NCI-H2081 treated with DMSO at 0.1 percent for 48 hours (cell line): Measurements from ENCODE around the gene STX10.

Source experiments
- DNase-seq: peaks from one replicate; lab custom pipeline; 2025; lab: John Stamatoyannopoulos, UW

Gene STX10

DNA sequence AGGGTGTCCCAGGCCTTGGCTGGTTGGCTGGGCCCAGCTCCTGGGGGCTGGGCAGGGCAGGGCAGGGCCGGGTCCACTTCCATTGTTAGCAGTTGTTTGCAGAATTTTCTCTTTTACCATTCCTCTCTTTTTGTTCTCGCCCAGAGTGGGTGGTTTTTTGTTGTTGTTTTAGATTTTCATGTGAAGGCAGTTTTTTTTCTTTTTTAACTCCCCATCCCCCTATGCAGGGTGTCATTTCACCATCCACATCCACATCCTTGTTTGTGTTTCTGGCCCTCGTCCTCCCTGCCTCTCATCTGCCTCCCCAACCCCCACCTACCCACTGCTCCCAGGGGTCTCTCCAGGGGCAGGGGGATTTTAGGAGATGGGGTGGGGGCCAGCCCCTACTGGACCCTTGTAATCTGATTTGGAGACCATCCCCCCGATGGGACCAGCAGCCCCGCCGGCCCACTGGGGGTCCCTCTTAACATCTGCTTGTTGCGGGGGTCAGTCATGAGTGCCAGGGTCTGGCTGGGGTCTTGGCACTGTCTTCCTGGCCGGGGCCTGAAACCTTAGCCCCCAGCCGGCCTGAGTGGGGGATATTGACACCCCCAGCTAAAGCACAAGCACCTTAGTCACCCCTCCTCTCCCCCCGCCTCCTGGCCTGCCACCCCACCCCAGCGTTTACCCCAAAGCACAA lies 10.4 kb downstream of the STX10 start:
- DNase-seq = no peak

GRCh38 chr19:13138916-13139198 lies 11.3 kb downstream of the STX10 start:
- no peak for DNase-seq

- no peak for DNase-seq
These were observed 11.8 kb downstream of the STX10 start for GRCh38 chr19:13138171-13138915.

DNA sequence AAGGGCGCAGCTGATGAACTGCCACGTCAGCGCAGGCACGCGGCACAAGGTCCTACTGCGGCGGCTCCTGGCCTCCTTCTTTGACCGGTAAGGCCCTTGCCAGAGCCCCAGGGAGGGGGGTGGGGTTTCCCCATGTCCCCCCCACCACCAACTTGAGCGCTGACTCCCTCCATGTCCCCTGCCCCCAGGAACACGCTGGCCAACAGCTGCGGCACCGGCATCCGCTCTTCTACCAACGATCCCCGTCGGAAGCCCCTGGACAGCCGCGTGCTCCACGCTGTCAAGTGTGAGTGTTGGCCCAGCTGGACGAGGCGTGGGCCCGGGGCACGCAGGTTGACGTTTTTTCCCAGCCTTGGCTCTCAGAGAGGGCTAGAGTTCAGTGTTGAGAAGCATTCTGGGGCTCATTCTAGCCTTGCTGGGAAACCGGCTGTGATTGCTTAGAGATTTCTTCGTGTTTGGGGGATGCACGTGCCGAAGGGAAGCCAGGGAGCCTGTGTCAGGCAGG lies 12.8 kb downstream of the STX10 start:
- DNase-seq = no peak

DNA sequence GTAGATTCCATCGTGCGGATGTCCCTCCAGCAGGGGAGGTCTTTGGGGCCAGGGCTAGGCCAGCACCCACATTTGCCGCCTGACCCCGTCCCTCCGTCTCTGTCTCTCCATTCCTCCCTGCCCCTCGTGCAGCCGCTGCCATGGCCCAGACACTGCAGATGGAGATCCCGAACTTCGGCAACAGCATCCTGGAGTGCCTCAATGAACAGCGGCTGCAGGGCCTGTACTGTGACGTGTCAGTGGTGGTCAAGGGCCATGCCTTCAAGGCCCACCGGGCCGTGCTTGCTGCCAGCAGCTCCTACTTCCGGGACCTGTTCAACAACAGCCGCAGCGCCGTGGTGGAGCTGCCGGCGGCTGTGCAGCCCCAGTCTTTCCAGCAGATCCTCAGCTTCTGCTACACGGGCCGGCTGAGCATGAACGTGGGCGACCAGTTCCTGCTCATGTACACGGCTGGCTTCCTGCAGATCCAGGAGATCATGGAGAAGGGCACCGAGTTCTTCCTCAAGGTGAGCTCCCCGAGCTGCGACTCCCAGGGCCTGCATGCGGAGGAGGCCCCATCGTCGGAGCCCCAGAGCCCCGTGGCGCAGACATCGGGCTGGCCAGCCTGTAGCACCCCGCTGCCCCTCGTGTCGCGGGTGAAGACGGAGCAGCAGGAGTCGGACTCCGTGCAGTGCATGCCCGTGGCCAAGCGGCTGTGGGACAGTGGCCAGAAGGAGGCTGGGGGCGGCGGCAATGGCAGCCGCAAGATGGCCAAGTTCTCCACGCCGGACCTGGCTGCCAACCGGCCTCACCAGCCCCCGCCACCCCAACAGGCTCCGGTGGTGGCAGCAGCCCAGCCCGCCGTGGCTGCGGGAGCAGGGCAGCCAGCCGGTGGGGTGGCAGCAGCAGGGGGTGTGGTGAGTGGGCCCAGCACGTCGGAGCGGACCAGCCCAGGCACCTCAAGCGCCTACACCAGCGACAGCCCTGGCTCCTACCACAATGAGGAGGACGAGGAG lies 14.8 kb downstream of the STX10 start:
- no peak for DNase-seq

GRCh38 chr19:13134626-13135025 lies 15.5 kb downstream of the STX10 start:
- no peak for DNase-seq

GRCh38 chr19:13133241-13133870 lies 16.8 kb downstream of the STX10 start:
- DNase-seq = no peak

GRCh38 chr19:13132471-13133180 lies 17.5 kb downstream of the STX10 start:
- no peak for DNase-seq

- DNase-seq = no peak
These were observed 19.2 kb downstream of the STX10 start for GRCh38 chr19:13130886-13131490.

- DNase-seq = no peak
These were observed 20.8 kb downstream of the STX10 start for GRCh38 chr19:13129384-13129783.

- DNase-seq = no peak
These were observed 21.6 kb downstream of the STX10 start for GRCh38 chr19:13128583-13128982.

GRCh38 chr19:13127811-13128575 lies 22.2 kb downstream of the STX10 start:
- no peak for DNase-seq

GRCh38 chr19:13127051-13127450 lies 23.1 kb downstream of the STX10 start:
- no peak for DNase-seq

GRCh38 chr19:13122980-13123957 lies 26.9 kb downstream of the STX10 start:
- DNase-seq = no peak

DNA sequence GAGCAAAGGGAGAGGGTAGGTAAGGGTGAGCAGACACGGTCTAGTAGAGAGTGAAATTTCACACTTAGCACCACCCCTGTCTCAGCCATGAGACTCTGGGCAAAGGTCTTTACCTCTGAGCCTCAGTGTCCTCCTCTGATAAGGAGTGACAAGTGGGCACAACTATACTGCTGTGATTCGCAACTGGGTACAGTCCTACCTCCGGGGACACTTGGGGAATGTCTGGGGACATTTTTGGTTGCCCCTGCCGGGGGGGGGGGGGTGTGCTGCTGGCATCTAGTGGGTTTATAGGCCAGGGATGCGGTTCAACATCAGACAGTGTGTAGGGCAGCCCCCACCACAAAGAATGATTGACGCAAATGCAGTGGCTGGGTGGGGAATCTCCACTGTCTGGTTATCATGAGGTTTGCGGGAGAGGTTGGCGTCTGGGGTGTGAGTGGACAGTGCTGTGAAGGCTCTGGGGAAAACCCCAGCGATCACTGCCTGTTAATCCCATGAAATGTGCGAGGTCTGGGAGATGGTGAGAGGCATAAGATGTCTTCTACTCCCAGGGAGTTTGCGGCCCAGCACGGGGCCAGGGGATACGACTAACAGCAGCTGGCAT lies 27.8 kb downstream of the STX10 start:
- no peak for DNase-seq

DNA sequence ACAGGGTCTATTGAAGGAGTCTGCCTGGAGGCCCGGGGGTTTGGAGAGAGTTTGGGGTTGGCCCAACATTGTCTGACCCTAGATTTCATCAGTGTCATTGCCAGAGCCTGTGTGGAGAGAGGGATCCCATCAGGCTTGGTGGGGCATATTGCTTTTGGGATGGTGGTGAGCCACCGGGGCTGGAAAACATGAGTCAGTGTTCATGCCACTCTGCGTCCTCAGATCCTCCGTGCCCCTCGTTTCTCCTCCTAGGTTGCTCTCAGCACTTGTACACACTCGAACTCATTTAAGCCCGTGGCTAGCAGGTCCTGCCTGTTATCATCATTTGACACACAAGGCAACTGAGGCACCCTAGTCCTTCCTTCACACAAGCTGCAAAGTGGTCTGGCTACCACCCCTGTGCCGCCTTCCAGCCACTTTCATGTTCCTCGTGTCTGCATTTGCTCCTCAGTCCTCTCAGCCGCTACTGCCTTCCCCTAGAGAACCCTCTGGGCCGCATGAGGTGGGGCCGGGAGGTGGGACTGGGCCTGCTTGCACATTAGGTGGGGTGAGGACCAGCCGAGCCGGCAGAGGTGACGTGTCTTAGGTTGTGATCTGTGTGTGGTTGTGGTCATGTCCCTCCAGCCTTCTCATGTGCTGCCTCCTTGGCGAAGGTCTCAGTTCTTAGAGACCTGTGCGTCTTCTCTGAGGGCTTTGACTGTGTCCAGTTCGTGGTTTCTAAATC lies 28.5 kb downstream of the STX10 start:
- DNase-seq = no peak

- DNase-seq = no peak
These were observed 29.4 kb downstream of the STX10 start for GRCh38 chr19:13120817-13121216.

- DNase-seq = no peak
These were observed 30.1 kb downstream of the STX10 start for GRCh38 chr19:13120031-13120430.
